HG02571 (cell line): Measurements from ENCODE around the gene MEG3.

ENCODE experiments used
- ATAC-seq: cut with Tn5 transposase; IDR thresholded peaks from one replicate; pipeline ENCODE4 v1.9.1; 2021; ENCODE audit warnings: mild to moderate bottlenecking, moderate library complexity; ENCODE audit not compliant: unreplicated experiment

MEG3 gene

DNA sequence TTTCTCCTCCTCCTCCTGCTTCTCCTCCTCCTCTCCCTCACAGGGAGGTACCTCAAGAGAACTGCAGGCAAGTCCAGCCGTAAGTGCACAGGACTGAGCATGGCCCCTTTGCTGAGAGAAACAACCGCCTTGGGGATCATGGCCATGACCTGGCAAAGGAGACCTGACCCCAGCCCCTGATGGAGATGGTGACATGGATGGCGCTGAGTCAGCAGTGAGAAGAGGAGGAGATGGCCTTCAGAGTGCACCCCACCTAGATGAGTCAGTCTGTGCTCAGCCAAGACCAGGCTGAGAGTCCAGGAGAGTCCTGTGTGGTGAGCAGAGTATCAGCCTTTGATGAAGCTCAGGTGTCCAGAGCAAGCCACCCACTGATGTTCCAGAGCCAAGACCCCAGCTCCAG, 36.4 kb downstream of the MEG3 start:
- no peak for ATAC-seq

DNA sequence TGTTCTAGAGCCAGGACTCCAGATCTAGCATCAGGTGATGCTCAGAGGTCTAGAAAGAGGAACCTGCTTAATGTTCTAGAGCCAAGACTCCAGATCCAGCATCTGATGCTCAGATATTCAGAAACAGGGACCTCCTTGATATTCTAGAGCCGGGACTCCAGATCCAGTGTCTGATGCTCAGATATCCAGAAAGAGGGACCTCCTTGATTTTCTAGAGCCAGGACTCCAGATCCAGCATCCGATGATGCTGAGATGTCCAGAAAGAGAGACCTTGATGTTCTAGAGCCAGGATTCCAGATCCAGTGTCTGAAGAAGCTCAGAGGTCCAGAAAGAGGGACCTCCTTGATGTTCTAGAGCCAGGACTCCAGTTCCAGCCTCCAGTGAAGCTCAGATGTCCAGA, 36.9 kb downstream of the MEG3 start:
- ATAC-seq: no peak

- no peak for ATAC-seq
Measured at GRCh38 chr14:100864206-100864605, 38.3 kb downstream of the MEG3 start.

GRCh38 chr14:100864960-100865681, 39.2 kb downstream of the MEG3 start:
- no peak for ATAC-seq

GRCh38 chr14:100865682-100866591, 40.0 kb downstream of the MEG3 start:
- no peak for ATAC-seq

GRCh38 chr14:100866666-100867630, 41.0 kb downstream of the MEG3 start:
- no peak for ATAC-seq

GRCh38 chr14:100867631-100868315, 41.9 kb downstream of the MEG3 start:
- no peak for ATAC-seq

GRCh38 chr14:100868621-100869370, 42.9 kb downstream of the MEG3 start:
- ATAC-seq: no peak

DNA sequence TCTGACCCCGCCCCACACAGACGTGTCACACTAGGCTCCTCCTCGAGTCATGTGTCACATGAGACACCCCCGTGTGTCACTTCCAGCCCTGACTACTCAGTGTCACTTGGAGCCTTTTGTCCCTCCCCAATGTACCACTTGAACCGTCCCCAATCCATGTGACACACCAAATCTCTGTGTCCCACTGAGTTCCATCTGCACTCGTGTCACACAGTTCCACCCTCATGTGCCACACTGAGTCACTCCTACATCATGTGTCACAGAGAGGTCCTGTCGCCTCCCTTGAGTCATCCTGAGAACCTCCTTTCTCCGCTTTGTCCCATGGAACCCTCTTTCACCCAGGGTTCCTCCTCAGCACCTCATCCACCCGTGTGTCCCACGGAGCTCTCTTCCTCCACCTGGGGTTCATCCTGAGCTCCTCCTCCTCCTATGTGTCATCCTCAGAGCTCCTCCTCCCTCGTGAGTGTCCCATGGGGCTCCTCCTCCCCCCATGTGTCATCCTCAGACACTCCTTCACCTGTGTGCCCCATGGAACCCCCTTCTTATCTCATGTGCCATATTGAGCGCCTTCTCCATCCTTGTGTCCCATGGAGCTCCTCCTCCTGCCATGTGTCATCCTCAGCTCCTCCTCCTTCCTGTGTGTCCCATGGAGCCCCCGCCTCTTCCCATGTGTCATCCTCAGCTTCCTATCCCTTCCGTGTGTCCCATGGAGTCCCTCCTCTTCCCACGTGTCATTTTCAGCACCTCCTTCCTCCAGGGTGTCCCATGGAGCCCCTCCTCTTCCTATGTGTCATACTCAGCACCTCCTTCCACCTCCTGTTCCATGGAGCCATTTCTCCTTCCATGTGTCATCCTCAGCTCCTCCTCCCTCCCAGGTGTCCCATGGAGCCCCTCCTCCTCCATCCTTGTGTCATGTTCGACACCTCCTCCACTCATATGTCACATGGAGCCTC, 45.6 kb downstream of the MEG3 start:
- no peak for ATAC-seq

- ATAC-seq: no peak
Measured at GRCh38 chr14:100872259-100873095, 46.6 kb downstream of the MEG3 start.

GRCh38 chr14:100873096-100873482, 47.2 kb downstream of the MEG3 start:
- no peak for ATAC-seq

DNA sequence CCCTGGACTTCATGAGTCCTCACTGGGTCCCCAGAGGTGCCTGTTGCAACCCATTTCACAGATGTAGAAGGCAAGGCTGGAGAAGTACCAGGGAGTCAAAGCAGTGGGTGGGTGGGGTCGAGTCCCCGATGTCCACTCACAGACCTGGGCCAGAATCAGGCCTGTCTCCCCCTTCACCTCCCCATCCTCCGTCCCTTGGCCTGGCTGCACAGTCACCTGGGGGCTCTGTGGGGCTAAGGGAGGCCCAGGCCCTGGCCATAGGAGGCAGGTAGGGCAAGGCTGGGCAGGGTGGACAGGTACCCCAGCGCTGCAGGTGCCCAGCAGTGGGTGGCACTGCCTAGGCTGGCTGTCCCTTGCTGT, 48.1 kb downstream of the MEG3 start:
- no peak for ATAC-seq

DNA sequence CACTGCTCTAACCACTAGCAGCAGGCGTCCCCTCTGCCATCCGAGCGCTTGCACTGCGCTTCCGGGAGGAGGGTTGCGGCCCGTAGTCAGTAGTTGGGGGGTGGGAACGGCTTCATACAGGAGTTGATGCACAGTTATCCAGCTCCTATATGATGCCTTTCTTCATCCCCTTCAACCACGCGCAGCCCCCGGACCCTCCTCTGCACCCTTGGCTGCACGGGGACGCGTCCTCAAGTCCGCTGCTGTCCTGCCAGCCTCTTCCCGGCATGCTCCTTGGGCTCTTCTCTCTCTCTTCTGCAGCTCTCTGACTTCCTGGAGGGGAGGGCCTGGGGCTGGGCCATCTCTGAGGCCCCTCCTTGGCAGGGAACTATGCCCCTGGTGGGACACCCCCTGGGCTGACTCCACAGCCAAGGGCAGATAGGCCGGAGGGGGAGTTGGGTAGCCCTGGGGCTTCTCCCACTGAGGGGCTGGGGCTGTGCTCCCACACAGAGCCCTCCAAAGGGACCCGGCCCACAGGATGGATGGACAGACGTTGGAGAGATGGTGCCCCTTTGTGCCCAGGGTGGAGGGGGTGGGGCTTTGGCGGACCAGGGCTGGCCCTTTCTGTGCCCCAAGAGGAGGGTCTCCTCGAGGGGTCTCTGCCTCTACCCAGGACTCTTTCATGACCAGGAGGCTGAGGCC, 48.6 kb downstream of the MEG3 start:
- no peak for ATAC-seq

DNA sequence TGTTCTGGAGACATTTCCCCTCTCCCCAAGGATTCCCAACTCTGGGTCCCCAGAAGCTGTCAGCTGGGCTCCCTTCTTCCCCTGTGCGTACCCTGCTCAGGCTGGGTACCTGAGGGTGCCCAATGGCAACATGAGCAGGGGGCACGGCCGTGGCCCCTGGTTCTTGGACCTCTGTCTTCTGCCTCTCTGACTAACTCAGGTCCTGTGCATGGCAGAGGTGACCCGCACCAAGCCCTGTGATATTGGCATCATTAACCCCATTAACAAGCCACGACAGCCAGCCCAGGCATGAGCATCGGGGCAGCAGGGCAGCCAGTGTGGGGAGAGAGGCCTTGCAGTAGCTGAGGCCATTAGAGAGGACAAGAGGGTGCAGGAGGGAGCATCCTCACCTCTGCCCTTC, 49.2 kb downstream of the MEG3 start:
- ATAC-seq: no peak

DNA sequence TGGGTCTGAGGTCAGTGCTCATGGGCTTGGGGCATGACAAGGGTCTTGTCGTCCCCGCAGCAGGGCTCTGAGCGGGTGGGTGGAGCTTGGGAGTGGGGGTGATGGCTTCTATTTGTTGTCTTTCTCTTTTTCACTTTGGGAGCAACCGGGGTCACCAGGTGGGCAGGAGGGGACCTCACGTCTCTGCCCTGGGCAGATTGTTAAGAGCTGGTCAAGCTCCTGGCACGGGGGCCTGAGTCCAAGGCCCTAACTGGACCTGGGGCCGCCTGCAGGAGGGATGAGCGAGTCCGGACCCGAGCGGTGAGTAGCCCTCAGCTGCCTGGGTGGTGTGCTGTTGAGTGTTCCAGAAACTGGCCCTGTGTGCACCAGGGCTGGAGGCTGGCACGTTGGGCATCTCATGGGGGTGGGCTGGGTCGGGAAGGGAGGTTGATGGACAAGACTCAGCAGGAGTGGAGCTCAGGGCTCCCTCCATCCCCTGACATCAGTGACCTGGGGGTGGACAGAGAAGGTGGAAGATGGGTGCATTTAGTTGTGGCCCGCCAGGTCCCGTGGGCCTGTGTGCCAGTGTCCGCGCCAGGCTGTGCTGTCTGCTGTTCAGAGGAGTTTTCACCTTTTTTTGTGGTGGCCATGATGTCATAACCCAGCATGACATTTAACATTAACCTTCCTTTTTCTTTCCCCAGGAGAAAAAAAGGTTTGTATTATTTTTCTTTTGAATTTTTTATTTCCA, 50.1 kb downstream of the MEG3 start:
- no peak for ATAC-seq

GRCh38 chr14:100878271-100879146, 52.6 kb downstream of the MEG3 start:
- ATAC-seq: no peak
